Upper lobe of left lung (tissue), 6 donors: ENCODE measurements around the gene ADRB2. TPM values are rescaled to one million over a fixed set of nuclear protein-coding genes. Genes with fewer than 3 reads are reported as not detected.

Experiments used
- ATAC-seq, 2 donors: fragments of 200-7000 bp; cut with Tn5 transposase; one replicate each; pipeline ENCODE4 v1.9.1; 2022; ENCODE audit warnings: mild to moderate bottlenecking in 2 of 2, moderate library complexity in 2 of 2; ENCODE audit not compliant: low FRiP score in 2 of 2
- DNase-seq, 2 donors: peaks; one replicate each; pipeline ENCODE4 v3.0.0-alpha.2; 2019 to 2020
- H3K27ac ChIP-seq, 4 donors: fragments of 200-600 bp; sonication (generic); one replicate each; pipeline ENCODE4 v1.5.1; 2016 to 2019
- H3K27me3 ChIP-seq, 4 donors: fragments of 200-600 bp; sonication (generic); one replicate each; pipeline ENCODE4 v1.5.1; 2017 to 2019
- H3K36me3 ChIP-seq, 4 donors: fragments of 200-600 bp; sonication (generic); one replicate each; pipeline ENCODE4 v1.5.1; 2016 to 2019
- H3K4me1 ChIP-seq, 4 donors: fragments of 200-600 bp; sonication (generic); one replicate each; pipeline ENCODE4 v1.5.1; 2018 to 2019
- H3K4me3 ChIP-seq, 4 donors: fragments of 200-600 bp; sonication (generic); one replicate each; pipeline ENCODE4 v1.5.1; 2017 to 2019; ENCODE audit warnings: mild to moderate bottlenecking in 2 of 4, moderate library complexity in 1 of 4
- H3K9me3 ChIP-seq, 4 donors: fragments of 200-600 bp; sonication (generic); one replicate each; pipeline ENCODE4 v1.5.1; 2018 to 2019
- CTCF ChIP-seq, 6 experiments: fragments of 450-650 bp in 4 of 6; fragments of 200-600 bp in 2 of 6; sonication (generic) in 2 of 6; IDR thresholded peaks; one replicate each; pipeline ENCODE4 v1.5.1; 2016 to 2019; ENCODE audit warnings: antibody characterized with exemption in 6 of 6
- EP300 ChIP-seq, 4 donors: sonication (generic); formaldehyde crosslinking; IDR thresholded peaks; one replicate each; pipeline ENCODE4 v1.5.1; 2017; ENCODE audit warnings: antibody characterized with exemption in 4 of 4, control low read depth in 2 of 4
- POLR2A ChIP-seq, 4 donors: fragments of 450-650 bp; IDR thresholded peaks; one replicate each; pipeline ENCODE4 v1.5.1; 2016 to 2017; ENCODE audit warnings: antibody characterized with exemption in 4 of 4, mild to moderate bottlenecking in 2 of 4
- POLR2AphosphoS5 ChIP-seq, 2 donors: sonication (generic); formaldehyde crosslinking; IDR thresholded peaks; one replicate each; pipeline ENCODE4 v1.5.1; 2017; ENCODE audit warnings: antibody characterized with exemption in 2 of 2
- WGBS, 2 donors: methylation state at CpG; one replicate each; pipeline ENCODE4 v1.1.5; 2017 to 2018; 5-methylcytosine and 5-hydroxymethylcytosine counted together
- total RNA-seq, 6 donors: library from RNA; depleted of rRNA in 4 of 6; stranded (reverse); fragments of >200 nt in 4 of 6; gene quantifications; one replicate each; pipeline versions ENCODE4 v1.1.0 to v1.2.1, GENCODE V29; 2016 to 2021
- donor health status: DM: no; HTN: no; CAD: no; lungs with moderate emphysema.
- donor health status: DM: no; HTN: yes; CAD: no; lungs with severe emphysema.

ADRB2 gene
- total RNA-seq, 6 donors from 2014 or later = 22.4 to 77.4 (median 34.2) TPM

- H3K9me3 ChIP-seq = no peaks in the 10 kb centered on the region
- H3K4me3 ChIP-seq = peak overlapping the region; percentile 53 to 79 (median 67)
- H3K27me3 ChIP-seq = no peaks in the 10 kb centered on the region
- ATAC-seq (no peak), DNase-seq (no peak)
- WGBS, 2 donors = 43 to 52% methylated on average over 3 of the region's 3 CpGs
- TF ChIP-seq EP300 (IDR thresholded peaks at IDR 0.05) (no peak), POLR2AphosphoS5 (IDR thresholded peaks at IDR 0.05) (no peak), POLR2A (IDR thresholded peaks at IDR 0.05) (no peak), CTCF (IDR thresholded peaks at IDR 0.05) (no peak)
- peak overlapping the region; percentile 89 to 99 (median 92) for H3K27ac ChIP-seq
- peaks cover 0 to 3% (median 0%) of the 10 kb centered on the region in 4 donors for H3K36me3 ChIP-seq
- H3K4me1 ChIP-seq = peaks cover 43 to 81% (median 50%) of the 10 kb centered on the region in 4 donors
Observed at GRCh38 chr5:148829248-148829594, 2.8 kb downstream of the ADRB2 start.

- DNase-seq (no peak), ATAC-seq (no peak)
- WGBS, 2 donors = 39 to 46% methylated on average over 5 of the region's 5 CpGs
- peak overlapping the region; percentile 89 to 99 (median 92) for H3K27ac ChIP-seq
- H3K9me3 ChIP-seq = no peaks in the 10 kb centered on the region
- H3K4me3 ChIP-seq = peak overlapping the region in 3 of 4 donors; percentile 53 to 70 (median 64)
- H3K4me1 ChIP-seq = peaks cover 44 to 81% (median 51%) of the 10 kb centered on the region in 4 donors
- TF ChIP-seq CTCF (IDR thresholded peaks at IDR 0.05) = no peak
- no peak for TF ChIP-seq POLR2AphosphoS5 (IDR thresholded peaks at IDR 0.05)
- TF ChIP-seq POLR2A (IDR thresholded peaks at IDR 0.05) = no peak
- TF ChIP-seq EP300 (IDR thresholded peaks at IDR 0.05) = no peak
- peaks cover 0 to 3% (median 0%) of the 10 kb centered on the region in 4 donors for H3K36me3 ChIP-seq
- H3K27me3 ChIP-seq = no peaks in the 10 kb centered on the region
Observed at GRCh38 chr5:148829734-148830133, 3.3 kb downstream of the ADRB2 start.

GRCh38 chr5:148830211-148830610 lies 3.8 kb downstream of the ADRB2 start:
- Histone ChIP-seq H3K27ac (peak overlapping the region; percentile 61 to 93 (median 90)), H3K27me3 (no peaks in the 10 kb centered on the region), H3K4me3 (peak overlapping the region in 3 of 4 donors; percentile 53 to 70 (median 64)), H3K4me1 (peaks cover 43 to 81% (median 48%) of the 10 kb centered on the region in 4 donors), H3K9me3 (no peaks in the 10 kb centered on the region), H3K36me3 (peaks cover 0 to 6% (median 0%) of the 10 kb centered on the region in 4 donors)
- no peak for TF ChIP-seq POLR2A (IDR thresholded peaks at IDR 0.05)
- no peak for TF ChIP-seq CTCF (IDR thresholded peaks at IDR 0.05)
- no peak for TF ChIP-seq EP300 (IDR thresholded peaks at IDR 0.05)
- no peak for TF ChIP-seq POLR2AphosphoS5 (IDR thresholded peaks at IDR 0.05)
- ATAC-seq (no peak), DNase-seq (no peak)
- WGBS, 2 donors = 49 to 57% methylated on average over 2 of the region's 2 CpGs

- Histone ChIP-seq H3K4me3 (peak overlapping the region; percentile 5 to 70 (median 58)), H3K27ac (peak overlapping the region; percentile 61 to 93 (median 70)), H3K9me3 (no peaks in the 10 kb centered on the region), H3K4me1 (peaks cover 40 to 79% (median 43%) of the 10 kb centered on the region in 4 donors), H3K27me3 (no peaks in the 10 kb centered on the region), H3K36me3 (peaks cover 0 to 6% (median 0%) of the 10 kb centered on the region in 4 donors)
- TF ChIP-seq EP300 (IDR thresholded peaks at IDR 0.05) (peak in 1 of 4 donors; percentile 48), POLR2A (IDR thresholded peaks at IDR 0.05) (peak in 1 of 4 donors; percentile 15), CTCF (IDR thresholded peaks at IDR 0.05) (no peak), POLR2AphosphoS5 (IDR thresholded peaks at IDR 0.05) (peak in 1 of 2 donors; percentile 19)
- peak in 1 of 2 donors; percentile 60 for DNase-seq
- peak in 1 of 2 donors; percentile 67 for ATAC-seq
- WGBS, 2 donors = 27 to 38% methylated on average over 8 of the region's 8 CpGs
Observed at GRCh38 chr5:148831590-148832565, 5.5 kb downstream of the ADRB2 start.
